A549 treated with AZD9567 at 1 μM for 4 hours (cell line): ENCODE results near the gene FAM168B. TPM values are rescaled to one million over a fixed set of nuclear protein-coding genes. Genes with fewer than 3 reads are reported as not detected.

Source experiments
- total RNA-seq: library from RNA; stranded (reverse); fragments of 200-300 nt; extraction: Qiagen RNA extraction; gene quantifications from 5 replicates; pipeline ENCODE4 v1.2.3, GENCODE V29; 2022; ENCODE audit not compliant: insufficient read depth

Gene FAM168B
- total RNA-seq = 82.1 to 95.0 TPM (median 93.2 TPM) in 5 replicates

GRCh38 chr2:131093006-131093695, at the start of gene FAM168B:
Gene FAM168B (minus strand): TSS chr2:131093460. CDS start chr2:131082646, 10,814 bp downstream.

GRCh38 chr2:131105156-131105949, 12.1 kb upstream of the FAM168B start, which contains the start of gene PLEKHB2:
Gene PLEKHB2 (plus strand): TSS chr2:131105336. CDS start chr2:131120942, 15,606 bp downstream.

Other genes starting within 250 kb of the FAM168B start
- 76.7 to 87.4 TPM (median 80.2 TPM) in 5 replicates for gene PLEKHB2, start 11.9 kb upstream of the FAM168B start, total RNA-seq
- gene POTEE, start 116.1 kb upstream of the FAM168B start, total RNA-seq = 0.05 to 0.09 TPM (median 0.06 TPM) in 4 of 5 replicates, not detected in the other